C1 segment of cervical spinal cord (tissue), 14 donors: Measurements from ENCODE around the gene RTEL1.
"Not testable (repeated sequence)": the region's sequence is repeated elsewhere in the genome, so short reads cannot be mapped to it uniquely, and the experiment has no call there.

Experiments
- DNase-seq, 14 donors: peaks; one replicate each; lab custom pipeline; 2025; lab: John Stamatoyannopoulos, UW

The RTEL1 gene

DNA sequence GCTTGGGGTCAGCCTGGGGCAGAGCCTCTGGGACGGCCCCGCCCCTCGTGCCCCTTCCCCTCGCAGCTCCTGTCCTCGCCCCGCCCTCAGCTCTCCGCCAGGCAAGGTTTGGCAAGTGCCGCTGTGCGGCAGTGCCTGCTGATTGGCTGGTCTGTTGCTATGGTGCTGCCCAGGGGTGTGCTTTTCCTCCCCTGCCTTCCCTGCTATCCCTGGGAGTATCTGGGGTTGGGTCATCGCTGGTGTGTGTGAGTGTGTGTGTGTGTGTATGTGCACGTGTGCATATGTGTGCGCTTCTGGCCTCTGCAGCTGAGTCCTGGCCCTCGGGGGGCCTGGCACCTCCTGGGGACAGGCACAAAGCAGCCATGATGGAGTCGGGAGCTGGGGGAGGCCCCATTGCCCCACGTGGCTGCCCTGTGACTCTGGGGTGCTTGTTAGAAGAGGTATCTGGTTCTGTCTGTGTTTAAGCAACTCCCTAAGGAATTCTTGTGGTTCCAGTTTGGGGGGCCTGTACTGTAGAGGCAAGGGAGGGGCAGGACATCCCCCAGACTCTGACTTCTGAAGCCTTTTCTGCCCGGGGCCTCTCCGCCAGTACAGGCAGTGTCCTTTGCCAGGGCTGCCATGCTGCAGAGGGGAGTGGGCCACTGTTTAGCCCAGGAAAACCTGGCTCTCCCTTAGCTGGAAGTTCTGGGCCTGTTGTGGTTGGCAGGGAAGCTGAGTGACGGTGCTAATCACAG lies 6.9 kb downstream of the RTEL1 start:
- peak in 3 of 14 donors; percentile 25 to 84 (median 27) for DNase-seq

GRCh38 chr20:63665708-63666107 lies 7.6 kb downstream of the RTEL1 start:
- DNase-seq: no peak

- DNase-seq: no peak
Measured at GRCh38 chr20:63667858-63668257, 9.7 kb downstream of the RTEL1 start.

- DNase-seq: no peak
Measured at GRCh38 chr20:63668351-63668750, 10.2 kb downstream of the RTEL1 start.

DNA sequence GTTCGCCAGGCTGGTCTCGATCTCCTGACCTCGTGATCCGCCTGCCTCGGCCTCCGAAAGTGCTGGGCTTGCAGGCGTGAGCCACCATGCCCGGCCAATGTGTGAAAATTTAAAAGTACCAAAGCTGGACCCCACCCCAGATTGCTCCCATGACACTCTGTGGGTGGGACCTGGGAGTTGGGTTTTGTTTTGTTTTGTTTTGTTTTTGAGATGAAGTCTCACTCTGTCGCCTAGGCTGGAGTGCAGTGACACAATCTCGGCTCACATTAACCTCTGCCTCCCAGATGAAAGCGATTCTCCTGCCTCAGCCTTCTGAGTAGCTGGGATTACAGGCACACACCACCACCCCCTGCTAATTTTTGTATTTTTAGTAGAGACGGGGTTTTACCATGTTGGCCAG lies 13.6 kb downstream of the RTEL1 start:
- not testable (repeated sequence) for DNase-seq

DNA sequence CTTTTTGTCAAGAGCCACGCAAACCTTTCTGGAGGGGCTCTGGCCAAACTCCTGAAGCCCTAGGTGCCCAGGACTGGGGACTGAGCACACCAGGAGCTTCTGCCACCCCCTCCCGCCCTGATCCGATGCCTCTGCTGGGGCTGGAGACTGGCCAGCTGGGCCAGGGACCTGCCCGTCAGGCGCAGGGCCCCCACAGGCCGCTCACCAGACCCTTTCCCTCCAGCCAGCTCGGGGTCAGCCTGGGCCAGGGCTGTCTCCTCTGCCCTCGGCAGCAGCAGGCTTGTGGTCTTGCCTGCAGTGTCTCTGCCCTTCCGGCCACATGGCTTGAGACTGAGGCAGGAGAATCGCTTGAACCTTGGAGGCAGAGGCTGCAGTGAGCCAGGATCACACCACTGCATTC lies 14.6 kb downstream of the RTEL1 start:
- no peak for DNase-seq

GRCh38 chr20:63673951-63674350 lies 15.8 kb downstream of the RTEL1 start:
- no peak for DNase-seq

DNA sequence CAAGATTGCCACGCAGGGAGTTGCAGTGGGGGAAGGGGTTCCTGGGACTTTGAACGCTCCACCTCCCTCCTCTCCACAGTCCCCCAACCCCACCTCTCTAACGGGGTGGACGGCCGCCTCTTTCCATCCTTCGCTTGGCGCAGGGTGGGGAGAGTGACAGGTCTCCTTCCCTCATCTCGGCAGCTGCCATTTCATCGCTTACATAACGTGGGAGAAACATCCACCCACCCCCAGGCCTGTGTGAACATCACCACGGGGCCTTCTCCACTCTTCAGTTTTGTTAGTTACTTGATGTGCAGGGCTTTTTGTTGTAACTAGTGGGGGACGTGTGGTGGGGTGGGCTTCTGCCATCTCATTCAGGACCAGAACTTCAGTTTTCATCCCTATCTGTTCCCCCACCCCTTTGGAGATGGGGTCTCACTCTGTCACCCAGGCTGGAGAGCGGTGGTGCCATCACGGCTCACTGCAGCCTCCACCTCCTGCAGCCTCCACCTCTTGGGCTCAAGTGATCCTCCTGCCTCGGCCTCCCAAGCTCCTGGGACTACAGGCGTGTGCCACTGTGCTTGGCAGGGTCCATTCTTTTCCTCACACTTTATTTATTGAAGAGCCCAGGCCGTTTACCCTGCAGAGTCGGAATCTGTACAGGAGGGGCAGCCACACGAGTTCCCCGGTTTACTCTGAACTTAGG lies 17.7 kb downstream of the RTEL1 start:
- DNase-seq: no peak

- DNase-seq: no peak
Measured at GRCh38 chr20:63678071-63678470, 20.0 kb downstream of the RTEL1 start.

GRCh38 chr20:63678667-63679465 lies 20.8 kb downstream of the RTEL1 start:
- DNase-seq: no peak

GRCh38 chr20:63679799-63680305 lies 21.7 kb downstream of the RTEL1 start:
- no peak for DNase-seq

DNA sequence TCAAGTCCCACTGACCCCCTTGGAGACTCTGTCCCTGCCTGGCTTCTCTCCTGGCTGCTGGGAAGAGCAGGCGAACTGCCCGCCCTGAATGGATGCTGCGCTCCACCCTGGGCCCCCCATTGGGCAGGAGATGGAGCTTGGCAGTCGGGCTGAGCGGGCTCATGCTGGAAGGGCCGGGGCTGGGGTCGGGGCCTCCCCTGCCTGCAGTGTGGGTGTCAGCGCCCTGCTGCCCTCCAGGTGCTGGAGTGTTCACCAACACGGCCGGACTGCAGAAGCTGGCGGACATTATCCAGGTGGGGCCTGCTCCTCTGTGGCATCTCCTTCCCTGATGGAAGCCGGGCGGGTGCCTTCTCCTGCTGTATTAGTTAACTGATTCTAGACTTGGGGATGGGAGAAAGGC lies 22.3 kb downstream of the RTEL1 start:
- no peak for DNase-seq

DNA sequence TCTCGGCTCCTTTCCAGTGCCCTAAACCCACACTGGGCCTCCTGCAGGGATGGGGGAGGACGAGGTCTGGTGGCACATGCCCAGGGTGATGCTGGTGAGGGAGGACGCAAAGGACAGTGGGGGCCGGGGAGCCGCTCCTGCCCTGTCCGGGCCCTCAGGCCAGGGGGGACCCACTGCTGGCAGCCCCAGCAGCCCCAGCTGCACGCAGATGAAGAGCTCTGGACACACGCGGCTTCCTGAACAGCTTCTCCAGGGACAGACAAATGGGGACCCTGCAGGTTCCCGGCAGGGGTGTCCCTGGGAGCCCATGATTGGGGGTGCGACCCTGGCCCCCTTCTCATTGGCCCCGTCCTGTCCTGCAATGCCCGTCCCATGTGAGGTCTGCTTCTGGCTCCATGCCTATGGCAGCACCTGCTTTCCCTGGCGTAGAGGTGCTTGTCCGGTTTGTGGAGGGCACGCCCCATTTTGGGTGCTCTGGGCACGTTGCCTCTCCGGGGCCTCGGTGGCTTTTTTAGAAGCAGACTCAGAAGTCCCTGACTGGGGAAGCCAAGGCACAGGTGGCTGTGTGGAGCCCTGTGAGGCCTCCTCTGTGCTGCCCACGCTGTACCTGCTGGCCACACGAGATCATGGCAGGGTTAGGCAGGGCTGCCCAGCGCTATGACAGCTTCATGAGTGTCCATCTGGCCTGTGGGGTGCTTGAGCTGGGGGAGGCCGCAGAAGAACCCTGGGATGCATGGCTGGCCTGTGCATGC lies 22.9 kb downstream of the RTEL1 start:
- DNase-seq: no peak

GRCh38 chr20:63681609-63682142 lies 23.6 kb downstream of the RTEL1 start:
- DNase-seq: no peak

- no peak for DNase-seq
Measured at GRCh38 chr20:63682384-63683139, 24.4 kb downstream of the RTEL1 start.

DNA sequence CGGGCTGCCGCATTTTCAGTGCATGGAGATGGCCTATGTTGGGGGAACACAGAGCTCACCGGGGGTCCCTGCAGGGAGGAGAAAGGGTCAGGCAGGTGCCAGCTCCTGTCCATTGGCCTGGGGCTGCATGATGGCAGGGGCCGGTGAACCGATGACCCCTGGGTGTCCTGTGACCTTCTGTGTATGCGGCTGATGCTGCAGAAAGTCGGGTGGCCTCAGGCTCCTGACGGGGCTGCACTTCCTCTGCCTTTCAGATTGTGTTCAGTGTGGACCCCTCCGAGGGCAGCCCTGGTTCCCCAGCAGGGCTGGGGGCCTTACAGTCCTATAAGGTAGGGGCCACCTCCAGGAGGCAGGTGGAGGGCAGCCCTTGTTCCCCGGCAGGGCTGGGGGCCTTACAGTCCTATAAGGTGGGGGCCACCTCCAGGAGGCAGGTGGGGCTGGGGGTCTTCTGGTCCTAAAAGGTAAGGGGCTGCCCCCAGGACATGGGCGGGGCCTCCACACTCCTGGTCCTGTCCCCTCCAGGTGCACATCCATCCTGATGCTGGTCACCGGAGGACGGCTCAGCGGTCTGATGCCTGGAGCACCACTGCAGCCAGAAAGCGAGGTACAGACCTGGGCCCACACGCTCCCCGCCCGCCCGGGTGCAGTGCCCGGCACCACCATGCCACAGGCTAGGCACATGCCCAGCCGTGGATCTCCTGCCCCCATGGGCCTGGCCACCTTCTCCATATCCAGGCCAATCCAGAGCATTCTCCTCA lies 27.3 kb downstream of the RTEL1 start:
- DNase-seq: no peak

DNA sequence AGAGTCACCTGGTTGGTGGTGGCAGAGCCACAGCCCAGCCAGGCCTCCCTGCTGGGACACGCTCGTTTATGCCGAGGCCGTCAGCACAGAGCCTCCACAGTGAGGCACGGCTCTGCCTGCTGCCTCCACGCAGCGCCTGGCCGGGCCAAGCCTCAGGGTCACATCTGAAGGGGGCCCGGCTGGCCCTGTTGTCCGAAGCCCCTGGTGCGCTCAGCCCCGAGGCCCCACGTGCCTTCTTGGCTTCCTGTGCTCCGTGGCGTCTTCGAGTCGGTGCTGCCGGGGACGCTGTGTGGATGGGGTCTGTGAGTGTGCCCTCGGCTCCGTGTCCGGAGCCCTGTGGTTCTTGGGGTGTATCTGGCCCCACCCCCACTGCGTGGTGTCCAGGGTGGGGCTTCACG lies 28.0 kb downstream of the RTEL1 start:
- no peak for DNase-seq

GRCh38 chr20:63686492-63687321 lies 28.6 kb downstream of the RTEL1 start:
- peak in 1 of 14 donors; percentile 69 for DNase-seq
